Neural crest cell (in vitro differentiated cells): ENCODE data around the gene INKA2. TPM values are rescaled to one million over a fixed set of nuclear protein-coding genes. Genes with fewer than 3 reads are reported as not detected.
"Not testable (repeated sequence)": the region's sequence is repeated elsewhere in the genome, so short reads cannot be mapped to it uniquely, and the experiment has no call there.

Source experiments
- DNase-seq: peaks from one replicate; pipeline ENCODE4 v3.0.0; 2021; ENCODE audit warnings: low read depth, mixed read lengths, low spot score
- H3K27ac Mint-ChIP-seq: one replicate; pipeline ENCODE4 v1.8.0; 2021; ENCODE audit warnings: mild to moderate bottlenecking, mixed read lengths; ENCODE audit not compliant: unreplicated experiment
- H3K27me3 Mint-ChIP-seq: 2 replicates; pipeline ENCODE4 v1.8.0; 2021; ENCODE audit warnings: low read depth, mild to moderate bottlenecking, mixed read lengths
- H3K36me3 Mint-ChIP-seq: 2 replicates; pipeline ENCODE4 v1.8.0; 2021; ENCODE audit warnings: low read depth, mild to moderate bottlenecking, mixed read lengths
- H3K4me1 Mint-ChIP-seq: 2 replicates; pipeline ENCODE4 v1.8.0; 2021; ENCODE audit warnings: mixed read lengths
- H3K4me3 Mint-ChIP-seq: one replicate; pipeline ENCODE4 v1.8.0; 2021; ENCODE audit warnings: mild to moderate bottlenecking, mixed read lengths
- H3K9me3 Mint-ChIP-seq: 2 replicates; pipeline ENCODE4 v1.8.0; 2021; ENCODE audit warnings: mixed read lengths
- CTCF ChIP-seq: fragments of 200-600 bp; sonication (generic); conservative IDR thresholded peaks from 2 replicates; pipeline ENCODE4 v1.5.0; 2021; ENCODE audit warnings: antibody characterized with exemption, mild to moderate bottlenecking
- total RNA-seq: library from RNA; stranded (reverse); gene quantifications from 2 replicates; pipeline ENCODE4 v1.2.1, GENCODE V29; 2021

INKA2 gene
- total RNA-seq, 1 donor from 2014 or later: 3.5 TPM

GRCh38 chr1:111745675-111746613, 6.7 kb upstream of the INKA2 start:
- Mint-ChIP-seq H3K4me1 (peaks cover 28% of the 10 kb centered on the region), H3K27me3 (peaks cover 16% of the 10 kb centered on the region), H3K4me3 (no peak overlapping the region), H3K9me3 (no peaks in the 10 kb centered on the region), H3K36me3 (no peaks in the 10 kb centered on the region), H3K27ac (no peak overlapping the region)
- no peak for DNase-seq
- no peak for TF ChIP-seq CTCF

- TF ChIP-seq CTCF: no peak
- H3K4me1 Mint-ChIP-seq: peaks cover 23% of the 10 kb centered on the region
- H3K27me3 Mint-ChIP-seq: peaks cover 30% of the 10 kb centered on the region
- H3K9me3 Mint-ChIP-seq: no peaks in the 10 kb centered on the region
- DNase-seq: no peak
- H3K36me3 Mint-ChIP-seq: no peaks in the 10 kb centered on the region
- H3K27ac Mint-ChIP-seq: no peak overlapping the region
- no peak overlapping the region for H3K4me3 Mint-ChIP-seq
These were observed 4.5 kb upstream of the INKA2 start for GRCh38 chr1:111743679-111744101.

GRCh38 chr1:111742938-111743549, 3.8 kb upstream of the INKA2 start:
- peaks cover 31% of the 10 kb centered on the region for H3K27me3 Mint-ChIP-seq
- DNase-seq: no peak
- H3K4me3 Mint-ChIP-seq: no peak overlapping the region
- H3K9me3 Mint-ChIP-seq: no peaks in the 10 kb centered on the region
- no peak overlapping the region for H3K27ac Mint-ChIP-seq
- no peak for TF ChIP-seq CTCF
- peaks cover 23% of the 10 kb centered on the region for H3K4me1 Mint-ChIP-seq
- H3K36me3 Mint-ChIP-seq: no peaks in the 10 kb centered on the region

- H3K9me3 Mint-ChIP-seq, H3K36me3 Mint-ChIP-seq, DNase-seq, H3K4me3 Mint-ChIP-seq, H3K27ac Mint-ChIP-seq: not testable (repeated sequence)
- peaks cover 27% of the 10 kb centered on the region for H3K4me1 Mint-ChIP-seq
- H3K27me3 Mint-ChIP-seq: peaks cover 31% of the 10 kb centered on the region
These were observed 3.1 kb upstream of the INKA2 start for GRCh38 chr1:111742292-111742691.

- no peak for TF ChIP-seq CTCF
- Mint-ChIP-seq H3K4me1 (peaks cover 22% of the 10 kb centered on the region), H3K4me3 (peak overlapping the region; percentile 90), H3K9me3 (no peaks in the 10 kb centered on the region), H3K36me3 (no peaks in the 10 kb centered on the region), H3K27ac (peak overlapping the region; percentile 85), H3K27me3 (peaks cover 31% of the 10 kb centered on the region)
- DNase-seq: peak; percentile 48
These were observed 950 bp upstream of the INKA2 start for GRCh38 chr1:111739925-111740765.
